ENCODE results near the gene TRPC6. TPM values are rescaled to one million over a fixed set of nuclear protein-coding genes. Genes with fewer than 3 reads are reported as not detected.

TRPC6 gene
- total RNA-seq, 1 donor: 0.72 TPM

GRCh38 chr11:101574886-101575285, 8.9 kb downstream of the TRPC6 start:
- TF ChIP-seq CTCF (IDR thresholded peaks at IDR 0.05; ENCODE audit: insufficient read depth, low read length): no peak
- DNase-seq (ENCODE audit: low read depth): no peak
- H3K4me3 ChIP-seq (ENCODE audit: low read depth, low read length): no peak overlapping the region

- TF ChIP-seq CTCF (IDR thresholded peaks at IDR 0.05; ENCODE audit: insufficient read depth, low read length): no peak
- no peak overlapping the region for H3K4me3 ChIP-seq (ENCODE audit: low read depth, low read length)
- DNase-seq (ENCODE audit: low read depth): no peak
Observed at GRCh38 chr11:101567071-101567470, 16.7 kb downstream of the TRPC6 start.

- DNase-seq (ENCODE audit: low read depth): no peak
- TF ChIP-seq CTCF (IDR thresholded peaks at IDR 0.05; ENCODE audit: insufficient read depth, low read length): no peak
Observed at GRCh38 chr11:101566626-101567025, 17.2 kb downstream of the TRPC6 start.

GRCh38 chr11:101563166-101563565, 20.6 kb downstream of the TRPC6 start:
- no peak for DNase-seq (ENCODE audit: low read depth)
- no peak for TF ChIP-seq CTCF (IDR thresholded peaks at IDR 0.05; ENCODE audit: insufficient read depth, low read length)
- H3K4me3 ChIP-seq (ENCODE audit: low read depth, low read length): no peak overlapping the region

More at GRCh38 chr11:101566626-101567025, 17.2 kb downstream of the TRPC6 start:
- no peak overlapping the region for H3K4me3 ChIP-seq (ENCODE audit: low read depth, low read length)

GRCh38 chr11:101555366-101555765, 28.4 kb downstream of the TRPC6 start:
- DNase-seq (ENCODE audit: low read depth): no peak
- H3K4me3 ChIP-seq (ENCODE audit: low read depth, low read length): no peak overlapping the region
- no peak for TF ChIP-seq CTCF (IDR thresholded peaks at IDR 0.05; ENCODE audit: insufficient read depth, low read length)

GRCh38 chr11:101553891-101554292, 29.9 kb downstream of the TRPC6 start:
- H3K4me3 ChIP-seq (ENCODE audit: low read depth, low read length): no peak overlapping the region
- DNase-seq (ENCODE audit: low read depth): no peak
- no peak for TF ChIP-seq CTCF (IDR thresholded peaks at IDR 0.05; ENCODE audit: insufficient read depth, low read length)

GRCh38 chr11:101552888-101553287, 30.9 kb downstream of the TRPC6 start:
- DNase-seq (ENCODE audit: low read depth): no peak
- H3K4me3 ChIP-seq (ENCODE audit: low read depth, low read length): no peak overlapping the region
- TF ChIP-seq CTCF (IDR thresholded peaks at IDR 0.05; ENCODE audit: insufficient read depth, low read length): no peak
